Right lobe of liver (tissue), 4 donors: ENCODE results near the gene HECTD3.

Experiments
- CTCF ChIP-seq, 4 donors: fragments of 200-600 bp in 3 of 4; fragments of 450-650 bp in 1 of 4; IDR thresholded peaks; one replicate each; pipeline versions ENCODE4 v1.5.1 to v1.8.0; 2016 to 2022; ENCODE audit warnings: antibody characterized with exemption in 4 of 4, mild to moderate bottlenecking in 2 of 4
- POLR2A ChIP-seq: fragments of 450-650 bp; IDR thresholded peaks from one replicate; pipeline ENCODE4 v1.6.1; 2017; ENCODE audit warnings: antibody characterized with exemption, mild to moderate bottlenecking
- donor health status: DM: no; HTN: no; CAD: no.
- donor health status: DM: no; HTN: no; CAD: no.
- donor health status: DM: no; HTN: yes; CAD: no.

GRCh38 chr1:45002650-45003645 lies 8.2 kb downstream of the HECTD3 start:
- TF ChIP-seq CTCF (IDR thresholded peaks at IDR 0.05) (no peak), POLR2A (no peak)
